Esophagus squamous epithelium (tissue), 5 donors: Measurements from ENCODE around the gene TAS2R20. TPM values are rescaled to one million over a fixed set of nuclear protein-coding genes. Genes with fewer than 3 reads are reported as not detected.

Experiments
- DNase-seq: peaks from one replicate; lab custom pipeline; 2025; lab: John Stamatoyannopoulos, UW
- H3K27ac ChIP-seq, 4 donors: fragments of 200-600 bp; sonication (generic); one replicate each; pipeline ENCODE4 v1.5.1; 2016 to 2019; ENCODE audit warnings: mild to moderate bottlenecking in 1 of 4
- H3K27me3 ChIP-seq, 4 donors: fragments of 200-600 bp; sonication (generic); 1 replicate in 3 of 4; 2 replicates in 1 of 4; pipeline versions ENCODE4 v1.5.1 to v1.6.0; 2017 to 2021; ENCODE audit warnings: antibody characterized with exemption in 1 of 4
- H3K36me3 ChIP-seq, 3 donors: fragments of 200-600 bp; sonication (generic); one replicate each; pipeline ENCODE4 v1.5.1; 2016 to 2019
- H3K4me1 ChIP-seq, 3 donors: fragments of 200-600 bp; sonication (generic); one replicate each; pipeline ENCODE4 v1.5.1; 2017 to 2019
- H3K4me3 ChIP-seq, 4 donors: fragments of 200-600 bp; sonication (generic); 1 replicate in 3 of 4; 2 replicates in 1 of 4; pipeline ENCODE4 v1.5.1; 2016 to 2019; ENCODE audit warnings: mild to moderate bottlenecking in 2 of 4, moderate library complexity in 1 of 4
- H3K9me3 ChIP-seq, 3 donors: fragments of 200-600 bp; sonication (generic); one replicate each; pipeline ENCODE4 v1.5.1; 2016 to 2019
- CTCF ChIP-seq, 6 experiments: fragments of 450-650 bp in 4 of 6; fragments of 200-600 bp in 2 of 6; sonication (generic) in 2 of 6; IDR thresholded peaks; one replicate each; pipeline ENCODE4 v1.5.1; 2016 to 2019; ENCODE audit warnings: antibody characterized with exemption in 6 of 6, mild to moderate bottlenecking in 4 of 6, moderate library complexity in 4 of 6
- POLR2A ChIP-seq, 4 donors: fragments of 450-650 bp; IDR thresholded peaks; one replicate each; pipeline ENCODE4 v1.6.1; 2017; ENCODE audit warnings: antibody characterized with exemption in 4 of 4, mild to moderate bottlenecking in 4 of 4, moderate library complexity in 3 of 4
- WGBS, 2 donors: methylation state at CpG; one replicate each; pipeline ENCODE4 v1.1.5; 2018; 5-methylcytosine and 5-hydroxymethylcytosine counted together
- intact Hi-C: fragments of 100-400 bp; cut with DNase I; formaldehyde crosslinking; loops from one replicate; pipeline ENCODE4 v1.15.0; 2022
- total RNA-seq, 4 donors: library from RNA; depleted of rRNA; stranded (reverse); fragments of >200 nt; gene quantifications; one replicate each; pipeline ENCODE4 v1.1.0, GENCODE V29; 2016
- donor health status: DM: yes; HTN: yes; CAD: no.

TAS2R20 gene
- total RNA-seq, 4 donors from 2014 or later, result 1.2 to 2.3 TPM; not detected in 2

GRCh38 chr12:10965476-10965875 lies 32.6 kb downstream of the TAS2R20 start:
- Histone ChIP-seq H3K4me1 (peaks cover 0 to 10% (median 0%) of the 10 kb centered on the region in 3 donors), H3K9me3 (no peaks in the 10 kb centered on the region), H3K4me3 (no peak overlapping the region), H3K27ac (no peak overlapping the region), H3K27me3 (no peaks in the 10 kb centered on the region), H3K36me3 (no peaks in the 10 kb centered on the region)
- WGBS, 2 donors, result 66 to 85% methylated on average over 1 of the region's 1 CpG
- TF ChIP-seq POLR2A (IDR thresholded peaks at IDR 0.05) (no peak), CTCF (IDR thresholded peaks at IDR 0.05) (no peak)
- DNase-seq, result no peak
- intact Hi-C loops, result no loop called here

- DNase-seq, result no peak
- Histone ChIP-seq H3K27me3 (no peaks in the 10 kb centered on the region), H3K36me3 (no peaks in the 10 kb centered on the region), H3K4me1 (no peaks in the 10 kb centered on the region), H3K9me3 (no peaks in the 10 kb centered on the region), H3K4me3 (no peak overlapping the region), H3K27ac (no peak overlapping the region)
- no peak for TF ChIP-seq CTCF (IDR thresholded peaks at IDR 0.05)
- no peak for TF ChIP-seq POLR2A (IDR thresholded peaks at IDR 0.05)
- WGBS, 2 donors, result 72 to 80% methylated on average over 4 of the region's 4 CpGs
- intact Hi-C loops, result no loop called here
Observed at GRCh38 chr12:10960211-10960610, 37.9 kb downstream of the TAS2R20 start.

- no peak for TF ChIP-seq POLR2A (IDR thresholded peaks at IDR 0.05)
- TF ChIP-seq CTCF (IDR thresholded peaks at IDR 0.05), result no peak
- no peaks in the 10 kb centered on the region for H3K4me1 ChIP-seq
- DNase-seq, result no peak
- H3K4me3 ChIP-seq, result no peak overlapping the region
- H3K27ac ChIP-seq, result no peak overlapping the region
- no peaks in the 10 kb centered on the region for H3K36me3 ChIP-seq
- no peaks in the 10 kb centered on the region for H3K27me3 ChIP-seq
- intact Hi-C loops, result no loop called here
- 88 to 90% methylated on average over 2 of the region's 2 CpGs for WGBS, 2 donors
- H3K9me3 ChIP-seq, result no peaks in the 10 kb centered on the region
Observed at GRCh38 chr12:10959804-10960203, 38.3 kb downstream of the TAS2R20 start.

GRCh38 chr12:10957741-10958140 lies 40.4 kb downstream of the TAS2R20 start:
- DNase-seq, result no peak

GRCh38 chr12:10956085-10956484 lies 42.0 kb downstream of the TAS2R20 start:
- Histone ChIP-seq H3K27ac (no peak overlapping the region), H3K4me1 (no peaks in the 10 kb centered on the region), H3K9me3 (no peaks in the 10 kb centered on the region), H3K27me3 (no peaks in the 10 kb centered on the region), H3K4me3 (no peak overlapping the region), H3K36me3 (no peaks in the 10 kb centered on the region)
- intact Hi-C loops, result no loop called here
- no peak for TF ChIP-seq POLR2A (IDR thresholded peaks at IDR 0.05)
- TF ChIP-seq CTCF (IDR thresholded peaks at IDR 0.05), result no peak
- DNase-seq, result no peak

More at GRCh38 chr12:10957741-10958140, 40.4 kb downstream of the TAS2R20 start:
- H3K36me3 ChIP-seq, result no peaks in the 10 kb centered on the region
- intact Hi-C loops, result no loop called here
- TF ChIP-seq CTCF (IDR thresholded peaks at IDR 0.05) (no peak), POLR2A (IDR thresholded peaks at IDR 0.05) (no peak)
- H3K4me3 ChIP-seq, result no peak overlapping the region
- no peaks in the 10 kb centered on the region for H3K9me3 ChIP-seq
- no peaks in the 10 kb centered on the region for H3K27me3 ChIP-seq
- H3K4me1 ChIP-seq, result no peaks in the 10 kb centered on the region
- H3K27ac ChIP-seq, result no peak overlapping the region
